H1 (cell line): ENCODE results near the gene TGM5. TPM values are rescaled to one million over a fixed set of nuclear protein-coding genes. Genes with fewer than 3 reads are reported as not detected.

Experiments
- CTCF ChIA-PET: fragments of 300-600 bp; sonication (Branson Sonifier 250); formaldehyde crosslinking; loops from one replicate; lab custom pipeline; 2021; ENCODE audit not compliant: partially characterized antibody; lab: Charles Lee
- POLR2A ChIA-PET: fragments of 300-600 bp; sonication (Branson Sonifier 250); formaldehyde crosslinking; loops from one replicate; lab custom pipeline; 2021; ENCODE audit warnings: inconsistent platforms; ENCODE audit not compliant: partially characterized antibody; lab: Charles Lee
- DNase-seq, 2 experiments: peaks; one replicate each; pipeline versions ENCODE4 v3.0.0 to v3.0.0-alpha.2; 2010 to 2022; ENCODE audit warnings: low spot score in 2 of 2, low read depth in 1 of 2, mixed read lengths in 1 of 2
- FAIRE-seq: peaks from 2 replicates; lab custom pipeline; 2011; peaks lifted over from hg19 to GRCh38; lab: Jason Lieb, UNC
- H2AFZ ChIP-seq: 2 replicates; pipeline ENCODE4 v1.8.1; 2012; ENCODE audit warnings: low read length, inconsistent platforms
- H2AK5ac ChIP-seq: 2 replicates; pipeline ENCODE4 v1.6.1; 2013; ENCODE audit warnings: low read depth, low read length
- H2BK120ac ChIP-seq: replicated peaks from 2 replicates; pipeline ENCODE3; 2013; ENCODE audit warnings: low read depth, low read length, inconsistent platforms
- H2BK12ac ChIP-seq: 2 replicates; pipeline ENCODE4 v1.6.1; 2013; ENCODE audit warnings: low read depth, low read length
- H2BK15ac ChIP-seq: 2 replicates; pipeline ENCODE4 v1.6.1; 2013; ENCODE audit warnings: low read length
- H2BK20ac ChIP-seq: 2 replicates; pipeline ENCODE4 v1.6.1; 2013; ENCODE audit warnings: low read length
- H2BK5ac ChIP-seq: 2 replicates; pipeline ENCODE4 v1.6.1; 2013; ENCODE audit warnings: low read depth, low read length
- H3K14ac ChIP-seq: 2 replicates; pipeline ENCODE4 v1.6.1; 2013; ENCODE audit warnings: inconsistent platforms; ENCODE audit not compliant: insufficient read length
- H3K18ac ChIP-seq: 2 replicates; pipeline ENCODE4 v1.6.1; 2013; ENCODE audit warnings: low read length; ENCODE audit errors: extremely low read depth
- H3K23ac ChIP-seq: 2 replicates; pipeline ENCODE4 v1.6.1; 2013; ENCODE audit warnings: inconsistent platforms; ENCODE audit not compliant: insufficient read length
- H3K23me2 ChIP-seq: 2 replicates; pipeline ENCODE4 v1.6.1; 2013; ENCODE audit warnings: low read depth, low read length
- H3K27ac ChIP-seq: 2 replicates; pipeline ENCODE4 v1.6.1; 2011; ENCODE audit warnings: low read depth, low read length, inconsistent platforms
- H3K27me3 ChIP-seq, 4 experiments: replicated peaks in 1 of 4; 1 replicate in 1 of 4; 2 replicates in 3 of 4; pipeline versions ENCODE4 v1.6.1 to v1.8.1; 2011 to 2013; ENCODE audit warnings: low read length in 3 of 4, mild to moderate bottlenecking in 3 of 4, inconsistent platforms in 2 of 4, mixed read lengths in 2 of 4, moderate library complexity in 1 of 4; ENCODE audit not compliant: control insufficient read depth in 3 of 4, insufficient read depth in 3 of 4; ENCODE audit errors: extremely low read depth in 1 of 4
- H3K36me3 ChIP-seq, 4 experiments: 2 replicates each; pipeline versions ENCODE4 v1.6.1 to v1.8.1; 2011 to 2013; ENCODE audit warnings: mild to moderate bottlenecking in 4 of 4, low read length in 3 of 4, moderate library complexity in 2 of 4, control low read depth in 1 of 4, inconsistent platforms in 1 of 4; ENCODE audit not compliant: insufficient read depth in 4 of 4, control insufficient read depth in 2 of 4
- H3K4ac ChIP-seq: replicated peaks from 2 replicates; pipeline ENCODE3; 2013; ENCODE audit warnings: low read length, low read depth, mixed read lengths, inconsistent platforms; ENCODE audit not compliant: insufficient read length
- H3K4me1 ChIP-seq, 4 experiments: replicated peaks in 1 of 4; 1 replicate in 1 of 4; 2 replicates in 3 of 4; pipeline versions ENCODE4 v1.6.1 to v1.8.1; 2011 to 2013; ENCODE audit warnings: low read length in 3 of 4, inconsistent platforms in 2 of 4, mixed read lengths in 1 of 4; ENCODE audit not compliant: insufficient read depth in 4 of 4, control insufficient read depth in 3 of 4
- H3K4me2 ChIP-seq, 2 experiments: 2 replicates each; pipeline versions ENCODE4 v1.6.1 to v1.8.1; 2011 to 2013; ENCODE audit warnings: low read depth in 2 of 2, low read length in 2 of 2, control low read depth in 1 of 2, inconsistent platforms in 1 of 2, mild to moderate bottlenecking in 1 of 2; ENCODE audit not compliant: insufficient read depth in 1 of 2
- H3K4me3 ChIP-seq, 4 experiments: fragments of 200-600, 300-600 bp in 1 of 4; sonication (generic), shearing (Covaris generic), sonication (Bioruptor Twin) in 1 of 4; 2 replicates each; pipeline versions ENCODE4 v1.5.1 to v1.8.1; 2011 to 2016; ENCODE audit warnings: low read length in 4 of 4, low read depth in 3 of 4, control low read depth in 2 of 4, inconsistent platforms in 2 of 4, mild to moderate bottlenecking in 2 of 4, mixed read lengths in 1 of 4, moderate library complexity in 1 of 4; ENCODE audit not compliant: insufficient read depth in 2 of 4; ENCODE audit errors: extremely low read depth in 1 of 4
- H3K56ac ChIP-seq: replicated peaks from 2 replicates; pipeline ENCODE3; 2013; ENCODE audit warnings: low read depth, mild to moderate bottlenecking, mixed read lengths, low read length, inconsistent platforms; ENCODE audit not compliant: insufficient read length
- H3K79me1 ChIP-seq: 2 replicates; pipeline ENCODE4 v1.6.1; 2013; ENCODE audit warnings: low read depth, low read length, control low read depth
- H3K79me2 ChIP-seq, 2 experiments: 2 replicates each; pipeline versions ENCODE4 v1.6.1 to v1.8.1; 2012 to 2013; ENCODE audit warnings: low read length in 2 of 2, mild to moderate bottlenecking in 2 of 2, inconsistent platforms in 1 of 2; ENCODE audit not compliant: insufficient read depth in 2 of 2, control insufficient read depth in 1 of 2
- H3K9ac ChIP-seq, 4 experiments: replicated peaks in 1 of 4; 1 replicate in 1 of 4; 2 replicates in 3 of 4; pipeline versions ENCODE4 v1.6.1 to v1.8.1; 2011 to 2013; ENCODE audit warnings: low read depth in 3 of 4, low read length in 3 of 4, control low read depth in 2 of 4, mild to moderate bottlenecking in 2 of 4, moderate library complexity in 2 of 4, inconsistent platforms in 1 of 4; ENCODE audit errors: extremely low read depth in 1 of 4
- H3K9me3 ChIP-seq, 2 experiments: 2 replicates each; pipeline versions ENCODE4 v1.6.1 to v1.8.1; 2012 to 2013; ENCODE audit warnings: mild to moderate bottlenecking in 2 of 2, moderate library complexity in 2 of 2, control low read depth in 1 of 2, inconsistent platforms in 1 of 2, low read depth in 1 of 2, low read length in 1 of 2, mixed read lengths in 1 of 2; ENCODE audit not compliant: insufficient read depth in 2 of 2
- H4K20me1 ChIP-seq, 2 experiments: replicated peaks in 1 of 2; 2 replicates each; pipeline versions ENCODE3 to v1.8.1; 2011 to 2013; ENCODE audit warnings: inconsistent platforms in 2 of 2, low read length in 2 of 2, mild to moderate bottlenecking in 1 of 2; ENCODE audit not compliant: insufficient read depth in 2 of 2, control insufficient read depth in 1 of 2
- H4K5ac ChIP-seq: 2 replicates; pipeline ENCODE4 v1.6.1; 2013; ENCODE audit warnings: low read length, low read depth, mixed read lengths, inconsistent platforms; ENCODE audit not compliant: insufficient read length
- H4K8ac ChIP-seq: 2 replicates; pipeline ENCODE4 v1.8.0; 2013; ENCODE audit warnings: mild to moderate bottlenecking, moderate library complexity, low read length, inconsistent platforms; ENCODE audit not compliant: insufficient read depth; ENCODE audit errors: extremely low read depth
- H4K91ac ChIP-seq: replicated peaks from 2 replicates; pipeline ENCODE3; 2013; ENCODE audit warnings: low read length, mixed read lengths, inconsistent platforms; ENCODE audit not compliant: insufficient read length
- CHD2 ChIP-seq: IDR thresholded peaks from 2 replicates; pipeline ENCODE4 v1.6.1; 2012; ENCODE audit warnings: low read length, improper control_type of control experiment
- EP300 ChIP-seq, 2 experiments: IDR thresholded peaks; 1 replicate in 1 of 2; 2 replicates in 1 of 2; pipeline ENCODE4 v1.6.1; 2011 to 2012; ENCODE audit warnings: low read depth in 2 of 2, low read length in 2 of 2, mild to moderate bottlenecking in 2 of 2, borderline replicate concordance in 1 of 2, inconsistent platforms in 1 of 2, moderate library complexity in 1 of 2
- KDM4A ChIP-seq: IDR thresholded peaks from one replicate; pipeline ENCODE4 v1.7.1; 2012; ENCODE audit warnings: low read depth, mild to moderate bottlenecking, moderate library complexity, low read length, inconsistent platforms; ENCODE audit not compliant: severe bottlenecking
- NANOG ChIP-seq: IDR thresholded peaks from 2 replicates; pipeline ENCODE4 v1.6.1; 2011; ENCODE audit warnings: low read length, low read depth, mild to moderate bottlenecking, inconsistent platforms; ENCODE audit not compliant: insufficient read depth, poor library complexity, severe bottlenecking
- NRF1 ChIP-seq: IDR thresholded peaks from 2 replicates; pipeline ENCODE4 v1.6.1; 2011; ENCODE audit warnings: mild to moderate bottlenecking, low read depth, low read length, improper control_type of control experiment
- SIRT6 ChIP-seq: IDR thresholded peaks from one replicate; pipeline ENCODE4 v1.7.1; 2012; ENCODE audit warnings: low read length, inconsistent platforms
- TCF12 ChIP-seq: IDR thresholded peaks from 2 replicates; pipeline ENCODE4 v1.6.1; 2011; ENCODE audit warnings: low read depth, mild to moderate bottlenecking, low read length
- YY1 ChIP-seq: IDR thresholded peaks from 2 replicates; pipeline ENCODE4 v1.6.1; 2011; ENCODE audit warnings: low read depth, mild to moderate bottlenecking, low read length
- ZNF274 ChIP-seq: IDR thresholded peaks from 2 replicates; pipeline ENCODE4 v1.7.0; 2012; ENCODE audit warnings: low read length, borderline replicate concordance; ENCODE audit errors: extremely low read depth
- WGBS, 2 experiments: shearing (Covaris generic) in 1 of 2; methylation state at CpG; one replicate each; pipeline versions ENCODE4 v1.1.6 to v1.1.7; 2013 to 2015; ENCODE audit warnings: low lambda C conversion rate in 2 of 2, mixed read lengths in 2 of 2, inconsistent platforms in 1 of 2, low coverage in 1 of 2, missing lambda C conversion rate in 1 of 2; ENCODE audit not compliant: insufficient replicate concordance in 2 of 2, insufficient coverage in 1 of 2, insufficient read length in 1 of 2; ENCODE audit errors: extremely low coverage in 1 of 2, missing lambda C conversion rate in 1 of 2; 5-methylcytosine and 5-hydroxymethylcytosine counted together
- polyA plus RNA-seq, 7 experiments: library from polyadenylated mRNA; depleted of rRNA in 3 of 7; stranded (reverse) in 5 of 7; unstranded in 2 of 7; fragments of >200 nt in 5 of 7; fragments of 200-250 nt in 2 of 7; gene quantifications; 1 replicate in 5 of 7; 2 replicates in 1 of 7; 4 replicates in 1 of 7; pipeline versions ENCODE4 v1.2.1 to v1.2.3, GENCODE V29; 2011 to 2013; ENCODE audit warnings: missing spikeins in 2 of 7, mixed read lengths in 2 of 7
- total RNA-seq: library from RNA; stranded (reverse); fragmentation: NEBNext Ultra II Directional; extraction: Animal tissue kit (Norgen Biotek cat#: 25700); gene quantifications from 2 replicates; pipeline ENCODE4 v1.2.1, GENCODE V29; 2021

Gene TGM5
- total and polyA plus RNA-seq, 2 of the 8 experiments (the other 6 are each of a cell fraction or from before 2014, with no cell fraction given) = not detected

GRCh38 chr15:43215961-43216360, 50.8 kb downstream of the TGM5 start:
- H3K4me1 ChIP-seq = peaks cover 0 to 3% (median 1%) of the 10 kb centered on the region in 4 experiments; a peak in 3 of 7 replicates
- H2BK15ac ChIP-seq = no peak overlapping the region
- TF ChIP-seq NANOG (no peak), KDM4A (no peak), YY1 (no peak), NRF1 (no peak), ZNF274 (no peak), TCF12 (no peak), CHD2 (no peak), SIRT6 (no peak), EP300 (IDR thresholded peaks at IDR 0.05; ENCODE audit: borderline replicate concordance in 1 of 2, low read depth in 2 of 2, low read length in 2 of 2) (no peak)
- H3K79me1 ChIP-seq = no peaks in the 10 kb centered on the region; the same call in 1 of the 2 replicates
- H2AFZ ChIP-seq = no peak overlapping the region
- WGBS, 2 experiments = 91% methylated on average over 7 of the region's 7 CpGs; no CpG with 5 or more reads in 1 of the 2 experiments
- H4K20me1 ChIP-seq = no peaks in the 10 kb centered on the region
- H2BK120ac ChIP-seq = no peak overlapping the region
- no peak overlapping the region for H2BK20ac ChIP-seq
- H3K4me2 ChIP-seq = no peak overlapping the region
- CTCF ChIA-PET = interaction anchor here (1.4 to 8.7 kb wide), 6 partner anchors 10 to 69 kb away, joined by 4 to 65 read pairs (median 10); no protein-coding TSS in a partner anchor
- H2AK5ac ChIP-seq = no peak overlapping the region
- DNase-seq = no peak
- H3K79me2 ChIP-seq = no peaks in the 10 kb centered on the region
- H3K4ac ChIP-seq = no peak overlapping the region
- POLR2A ChIA-PET = interaction anchor here (0.9 to 1.1 kb wide), 2 partner anchors 10 to 17 kb away, joined by 3 read pairs; no protein-coding TSS in a partner anchor
- no peaks in the 10 kb centered on the region for H3K9me3 ChIP-seq
- no peak for FAIRE-seq
- no peak overlapping the region for H4K8ac ChIP-seq
- H2BK12ac ChIP-seq = no peak overlapping the region
- H3K9ac ChIP-seq = no peak overlapping the region
- H4K5ac ChIP-seq = no peak overlapping the region
- H3K36me3 ChIP-seq = no peaks in the 10 kb centered on the region
- no peak overlapping the region for H3K4me3 ChIP-seq
- H4K91ac ChIP-seq = no peak overlapping the region
- H3K23me2 ChIP-seq = peaks cover 1% of the 10 kb centered on the region; the same call in 1 of the 2 replicates
- H3K18ac ChIP-seq = no peak overlapping the region
- no peak overlapping the region for H3K14ac ChIP-seq
- no peak overlapping the region for H2BK5ac ChIP-seq
- no peak overlapping the region for H3K23ac ChIP-seq
- no peak overlapping the region for H3K56ac ChIP-seq
- H3K27me3 ChIP-seq = peaks cover 0 to 2% (median 0%) of the 10 kb centered on the region in 4 experiments; a peak in 2 of 7 replicates
- no peak overlapping the region for H3K27ac ChIP-seq
